Stimulated activated CD8-positive, alpha-beta memory T cell treated with anti-CD3 and anti-CD28 coated beads, Interleukin-12 subunit alpha, Interleukin-12 subunit beta, amount 100 ng/mL, for 1 hour (primary cell): Measurements from ENCODE around the gene ENTREP3.

Experiments
- DNase-seq: peaks from one replicate; pipeline ENCODE4 v3.0.0-alpha.2; 2020; ENCODE audit warnings: low read depth

ENTREP3 gene

DNA sequence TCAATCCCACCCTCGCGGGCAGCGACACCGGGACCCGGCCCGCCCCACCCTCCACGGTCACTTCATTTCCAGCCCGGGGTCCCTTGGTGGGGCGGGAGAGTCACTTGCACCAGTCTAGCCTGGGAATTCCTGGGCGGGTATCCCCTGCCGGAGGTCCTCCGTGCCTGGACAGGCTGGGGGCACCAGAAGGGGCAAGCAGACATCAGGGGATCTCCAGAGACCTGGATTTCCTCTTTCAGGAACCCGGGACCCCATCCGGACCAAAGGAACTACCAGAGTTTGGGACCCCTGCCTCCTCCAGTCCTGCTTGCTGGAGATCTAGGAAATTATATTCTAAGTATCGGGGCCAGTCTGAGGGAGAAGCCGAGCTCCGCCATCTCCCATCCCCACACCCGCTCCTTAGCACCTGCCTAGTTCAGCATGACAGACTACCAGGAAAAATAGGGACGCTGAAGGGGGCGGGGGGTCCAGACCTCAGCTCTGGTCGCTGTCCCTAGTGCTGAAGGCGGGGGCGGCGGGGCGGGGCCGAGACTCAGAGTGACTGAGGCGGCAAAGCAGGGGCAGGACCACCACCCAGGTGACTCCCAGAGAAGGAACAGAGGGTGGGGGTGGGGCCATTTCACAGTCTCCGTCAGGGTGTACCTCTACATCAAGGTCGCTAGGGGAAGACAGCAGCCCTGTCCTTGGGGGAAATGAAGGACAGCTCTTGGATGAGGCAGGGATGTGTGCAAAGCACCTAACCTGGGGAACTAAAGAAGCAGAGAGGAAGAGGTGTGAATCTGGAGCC is 22.8 kb upstream of the ENTREP3 start:
- DNase-seq, result peak; percentile 45

DNA sequence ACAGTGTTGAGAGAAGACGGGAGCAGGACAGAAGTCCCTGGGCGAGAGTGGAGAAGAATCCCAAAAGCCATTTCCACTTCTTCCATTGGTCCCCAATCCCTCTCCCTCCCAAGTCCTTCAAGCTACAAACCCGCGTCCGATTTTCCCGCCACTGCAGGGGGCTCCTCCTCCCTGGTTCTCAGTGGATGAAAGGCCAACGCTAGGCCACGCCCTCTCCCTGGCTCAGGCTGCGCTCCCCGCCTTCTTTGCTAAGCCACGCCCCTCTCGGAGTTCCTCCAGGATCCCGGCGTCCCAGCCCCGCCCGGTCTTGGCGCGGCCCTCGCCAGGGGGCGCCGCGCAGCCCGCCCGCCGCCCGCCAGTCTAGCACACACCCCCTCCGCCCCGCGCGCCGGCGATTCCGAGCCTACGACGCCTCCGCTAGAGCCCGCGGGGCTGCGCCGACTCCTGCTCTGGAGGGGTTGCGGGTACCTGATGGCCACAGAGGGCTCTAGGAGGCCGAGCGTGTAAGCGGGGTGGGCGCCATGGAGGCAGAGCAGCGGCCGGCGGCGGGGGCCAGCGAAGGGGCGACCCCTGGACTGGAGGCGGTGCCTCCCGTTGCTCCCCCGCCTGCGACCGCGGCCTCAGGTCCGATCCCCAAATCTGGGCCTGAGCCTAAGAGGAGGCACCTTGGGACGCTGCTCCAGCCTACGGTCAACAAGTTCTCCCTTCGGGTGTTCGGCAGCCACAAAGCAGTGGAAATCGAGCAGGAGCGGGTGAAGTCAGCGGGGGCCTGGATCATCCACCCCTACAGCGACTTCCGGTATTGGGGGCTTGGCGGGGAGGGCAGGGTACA is 22.0 kb upstream of the ENTREP3 start, which contains the start of gene HCN3:
Gene HCN3 (plus strand): TSS at position 394 of the 832 bp plus-strand sequence. CDS start 128 bp downstream, at position 522.
- DNase-seq, result peak; percentile 83

DNA sequence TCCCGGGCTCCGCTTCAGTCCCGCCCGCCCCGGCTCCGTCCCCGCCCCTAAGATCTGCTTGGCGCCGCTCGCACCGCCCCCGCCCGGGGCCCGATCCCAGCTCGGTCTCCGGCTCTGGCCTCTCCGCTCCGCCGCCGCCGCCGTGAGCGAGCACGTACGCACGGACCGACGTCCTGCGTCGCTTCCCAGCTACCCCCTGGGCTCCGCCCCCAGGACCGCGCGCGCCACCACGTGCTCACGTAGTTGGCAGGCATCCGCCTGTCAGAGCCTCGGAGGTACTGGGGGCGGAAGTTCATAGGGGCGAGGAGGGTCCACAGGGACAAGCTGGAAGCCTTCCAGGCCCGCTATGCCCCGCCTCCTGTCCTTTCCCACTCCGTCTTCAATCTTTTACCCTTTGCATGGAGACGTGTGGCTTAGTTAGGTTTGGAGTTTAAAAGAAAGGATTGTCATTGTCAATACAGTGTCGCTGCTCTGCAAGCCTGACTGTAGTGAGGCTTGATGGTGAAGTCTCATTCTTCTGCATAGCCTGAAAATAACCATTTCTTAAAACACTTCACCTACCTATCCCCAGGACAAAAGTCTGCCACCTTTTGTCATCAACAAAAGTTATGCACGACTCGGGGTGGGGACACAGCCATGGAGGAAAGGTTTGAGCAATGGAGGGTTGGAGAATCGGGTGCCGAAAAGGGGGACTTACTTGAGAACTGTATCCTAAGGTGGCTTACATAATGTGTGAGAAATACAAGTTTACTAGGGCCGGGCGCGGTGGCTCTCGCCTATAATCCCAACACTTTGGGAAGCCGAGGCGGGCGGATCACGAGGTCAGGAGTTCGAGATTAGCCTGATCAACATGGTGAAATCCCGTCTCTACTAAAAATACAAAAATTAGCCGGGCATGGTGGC is 18.3 kb upstream of the ENTREP3 start, which contains the start of gene CLK2:
Gene CLK2 (minus strand): TSS at position 162 of the 903 bp plus-strand sequence. CDS start 2,527 bp downstream, outside the sequence.
- peak; percentile 92 for DNase-seq

DNA sequence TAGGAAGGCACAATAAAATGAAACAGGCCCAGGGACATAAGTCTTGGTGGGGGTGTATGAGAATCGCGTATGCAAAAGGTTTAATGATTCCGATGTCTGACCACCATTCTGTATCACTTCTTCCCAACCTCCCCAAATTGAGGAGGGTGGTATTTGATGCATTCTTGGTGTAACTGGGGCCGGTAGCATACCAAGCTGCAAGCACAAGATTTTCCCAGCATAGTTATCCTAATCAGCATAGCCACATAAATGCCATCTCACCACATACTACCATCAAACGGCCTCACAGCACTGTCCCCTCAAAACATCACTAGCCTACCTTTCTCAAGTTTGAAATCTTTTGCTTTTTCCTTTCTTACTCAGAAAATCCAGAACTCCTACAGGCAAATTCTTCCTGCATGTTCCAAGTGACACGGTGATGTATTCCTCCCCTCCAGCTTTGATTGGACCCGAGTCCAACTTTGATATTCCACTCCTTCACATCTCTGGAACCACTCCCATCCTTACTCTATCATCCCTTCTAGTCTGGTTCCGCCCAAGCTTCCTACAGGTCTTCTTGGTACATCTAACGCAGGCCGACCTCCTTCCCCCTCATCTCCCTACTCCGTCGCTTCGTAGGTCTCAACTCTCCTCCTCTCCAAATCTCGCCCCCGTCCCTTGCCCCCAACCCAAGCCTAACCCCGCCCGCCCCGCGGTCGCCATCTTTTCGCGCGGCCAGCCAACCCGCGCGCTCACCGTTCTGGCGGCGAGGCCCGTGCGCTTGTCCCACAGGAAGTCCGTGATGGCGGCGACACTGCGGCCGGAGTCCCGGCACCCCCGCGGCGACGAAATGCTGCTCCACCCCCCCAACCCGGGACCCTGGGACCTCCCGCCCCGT is 17.4 kb upstream of the ENTREP3 start:
- DNase-seq, result no peak

DNA sequence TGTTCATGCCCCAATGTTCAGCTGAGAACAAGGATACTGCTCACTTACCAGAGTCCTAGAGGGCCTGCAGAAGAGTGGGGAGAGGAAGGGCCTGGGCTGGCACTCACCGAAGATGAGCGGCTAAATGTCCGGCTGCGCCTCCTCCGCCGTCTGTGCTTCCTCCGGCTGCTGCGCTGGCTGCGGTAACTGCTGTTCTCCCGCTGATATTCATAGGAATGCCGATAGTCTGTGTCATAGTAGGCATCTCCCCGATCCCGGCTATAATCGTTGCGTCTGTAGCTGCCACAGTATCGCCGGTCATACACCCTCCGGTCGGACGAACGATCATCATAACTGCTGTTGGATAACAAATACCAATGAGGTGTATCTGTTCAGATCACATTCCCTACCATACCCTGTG is 14.1 kb upstream of the ENTREP3 start:
- no peak for DNase-seq

DNA sequence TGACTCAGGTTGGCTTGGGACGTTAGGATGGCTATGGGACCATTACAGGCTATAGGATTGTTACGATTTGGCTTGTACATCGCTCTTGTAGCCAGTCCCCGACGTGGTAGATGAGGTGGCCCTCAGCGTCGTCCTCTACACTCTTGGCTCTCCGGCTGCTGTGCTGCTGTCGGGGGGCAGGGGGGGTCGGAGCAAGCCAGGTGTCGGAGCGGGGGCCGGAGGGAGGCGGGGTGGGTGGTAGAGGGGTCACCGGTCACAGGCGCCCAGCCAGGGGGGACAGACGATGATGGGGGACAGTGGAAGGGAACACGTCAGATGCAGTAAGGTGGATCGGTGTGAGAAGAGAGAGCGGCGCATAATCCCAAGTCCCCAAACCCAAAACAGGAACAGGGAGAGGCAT is 13.3 kb upstream of the ENTREP3 start:
- DNase-seq, result no peak

DNA sequence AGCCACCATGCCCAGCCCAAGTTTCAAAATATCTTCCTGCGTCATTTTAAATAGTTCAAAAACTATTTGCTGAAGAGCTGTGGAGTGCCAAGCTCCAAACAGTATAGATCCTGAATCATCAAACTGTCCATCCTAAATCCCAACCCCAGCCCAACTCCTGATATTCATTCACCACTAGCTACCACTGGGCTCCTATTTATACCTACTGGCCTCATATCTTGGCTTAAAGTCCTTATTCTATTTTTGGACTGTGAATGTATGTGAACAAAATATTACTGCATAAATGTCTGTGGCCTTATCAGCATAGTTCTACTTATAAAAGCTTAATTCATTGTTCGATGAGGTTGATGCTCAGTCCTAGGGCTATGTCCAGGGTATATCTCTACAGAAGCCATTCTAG is 12.1 kb upstream of the ENTREP3 start:
- no peak for DNase-seq

DNA sequence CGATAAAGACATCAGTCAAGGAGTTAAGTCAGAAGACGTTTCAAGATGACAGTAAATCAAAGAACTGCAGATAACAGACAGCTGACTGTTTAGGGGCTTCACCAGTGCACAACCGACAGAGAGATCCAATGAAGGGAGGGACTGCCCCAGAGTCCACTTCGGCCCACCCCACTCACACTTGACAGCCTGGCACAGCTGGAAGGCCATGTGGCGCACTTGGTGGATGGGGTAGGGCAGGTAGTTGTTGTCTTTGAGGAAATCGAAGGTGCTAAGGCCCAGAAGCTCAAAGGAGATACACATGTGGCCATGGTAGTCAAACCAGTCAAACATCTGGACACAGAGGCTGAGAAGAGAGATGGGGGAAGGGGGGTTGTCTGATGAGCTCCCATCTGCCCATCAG is 11.3 kb upstream of the ENTREP3 start:
- DNase-seq, result no peak

DNA sequence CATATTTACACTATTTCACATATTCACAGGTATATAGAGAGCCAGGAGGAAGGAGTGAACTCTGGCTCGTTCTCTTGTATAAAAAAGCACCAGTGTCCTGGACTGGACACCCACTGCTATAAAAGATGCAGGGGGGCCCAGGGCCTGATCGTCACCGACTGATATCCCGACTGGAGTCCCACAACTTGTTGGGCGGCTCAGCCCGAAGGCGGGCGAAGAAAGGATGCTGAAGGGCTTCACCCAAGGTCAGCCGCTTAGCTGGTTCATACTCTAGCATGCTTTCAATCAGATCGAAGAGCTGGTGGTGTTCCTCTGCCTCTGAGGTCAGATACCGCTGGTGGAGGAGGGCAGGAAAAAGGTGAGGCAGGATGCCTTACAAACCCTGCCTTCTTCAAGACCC is 7.8 kb upstream of the ENTREP3 start:
- no peak for DNase-seq

DNA sequence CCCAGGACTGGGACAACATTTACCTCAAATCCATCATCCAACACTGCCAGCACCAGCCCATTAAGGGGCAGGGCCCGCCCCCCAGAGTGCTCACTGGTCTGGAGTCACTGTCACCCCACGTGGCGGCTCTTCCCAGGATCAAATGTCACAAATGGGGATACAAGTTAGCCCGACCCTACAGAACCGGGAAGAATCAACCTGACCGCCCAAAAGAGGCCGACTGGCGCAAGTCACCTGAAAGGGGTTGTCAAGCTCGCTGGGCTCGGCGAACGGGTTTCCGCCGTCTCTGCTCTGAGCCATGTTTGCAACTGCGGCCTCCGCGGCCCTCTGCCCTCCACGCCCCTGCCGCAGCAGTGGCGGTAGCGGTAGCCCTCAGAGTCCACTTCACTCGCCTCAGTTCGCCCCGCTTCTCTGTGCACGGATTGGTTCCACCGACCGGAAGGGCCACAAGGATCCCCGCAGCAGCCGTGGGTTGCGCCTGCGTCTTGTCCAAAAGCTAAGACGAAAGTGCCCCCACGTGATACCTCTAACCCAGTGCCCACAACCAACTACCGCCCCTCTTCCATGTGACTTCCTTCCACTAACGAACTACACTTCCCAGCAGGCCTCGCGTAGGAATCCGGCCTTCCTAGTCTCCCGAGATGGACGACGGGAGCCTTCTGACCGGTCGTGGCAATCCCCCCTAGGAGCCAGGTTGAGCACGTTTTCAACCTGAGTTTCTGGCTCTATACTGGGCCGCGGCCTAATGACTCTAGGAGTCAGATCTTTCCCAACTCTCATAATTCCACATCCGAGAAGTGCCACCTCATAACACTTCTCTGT is 6.8 kb upstream of the ENTREP3 start, which contains the start of gene SCAMP3:
Gene SCAMP3 (minus strand): TSS at position 509 of the 822 bp plus-strand sequence. CDS start 209 bp downstream, at position 300.
- DNase-seq, result peak; percentile 80

DNA sequence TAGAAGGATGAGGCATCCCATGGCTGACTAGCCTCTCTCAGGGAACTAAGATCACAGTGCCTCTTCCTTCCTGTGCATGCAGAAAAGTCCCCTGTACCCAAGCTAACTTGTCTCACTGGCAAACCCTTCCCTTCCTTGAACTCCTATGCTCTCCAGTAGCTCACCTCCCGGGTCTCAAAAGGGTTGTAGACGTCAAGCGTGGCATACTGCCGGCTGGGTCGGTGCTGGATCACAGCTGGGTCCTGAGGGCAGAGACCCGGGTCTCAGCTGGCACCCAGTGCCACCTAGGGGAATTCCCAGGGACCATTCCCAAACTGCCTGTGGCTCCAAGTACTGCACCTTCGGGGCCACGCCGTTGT is 6.2 kb upstream of the ENTREP3 start:
- DNase-seq, result no peak

DNA sequence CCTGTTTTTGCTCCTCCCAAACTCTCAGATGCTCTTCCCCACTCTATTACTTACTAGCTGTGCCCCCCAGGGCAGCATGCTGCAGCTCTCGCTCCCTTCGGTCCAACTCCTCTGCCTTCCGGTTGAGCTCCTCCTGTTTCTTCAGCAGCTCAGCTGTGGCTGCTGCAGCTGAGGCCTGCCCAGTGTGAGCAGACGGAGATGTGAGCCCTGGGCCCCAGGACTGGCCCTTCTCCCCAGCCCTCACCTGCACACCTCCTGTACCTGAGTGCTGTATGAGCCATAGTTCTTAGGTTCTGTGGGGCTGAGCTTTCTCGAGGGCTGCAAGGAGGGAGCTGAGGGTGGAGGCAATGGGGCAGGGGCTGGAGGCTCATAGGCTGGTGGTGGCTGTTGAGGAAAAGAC is 5.0 kb upstream of the ENTREP3 start:
- DNase-seq, result no peak

DNA sequence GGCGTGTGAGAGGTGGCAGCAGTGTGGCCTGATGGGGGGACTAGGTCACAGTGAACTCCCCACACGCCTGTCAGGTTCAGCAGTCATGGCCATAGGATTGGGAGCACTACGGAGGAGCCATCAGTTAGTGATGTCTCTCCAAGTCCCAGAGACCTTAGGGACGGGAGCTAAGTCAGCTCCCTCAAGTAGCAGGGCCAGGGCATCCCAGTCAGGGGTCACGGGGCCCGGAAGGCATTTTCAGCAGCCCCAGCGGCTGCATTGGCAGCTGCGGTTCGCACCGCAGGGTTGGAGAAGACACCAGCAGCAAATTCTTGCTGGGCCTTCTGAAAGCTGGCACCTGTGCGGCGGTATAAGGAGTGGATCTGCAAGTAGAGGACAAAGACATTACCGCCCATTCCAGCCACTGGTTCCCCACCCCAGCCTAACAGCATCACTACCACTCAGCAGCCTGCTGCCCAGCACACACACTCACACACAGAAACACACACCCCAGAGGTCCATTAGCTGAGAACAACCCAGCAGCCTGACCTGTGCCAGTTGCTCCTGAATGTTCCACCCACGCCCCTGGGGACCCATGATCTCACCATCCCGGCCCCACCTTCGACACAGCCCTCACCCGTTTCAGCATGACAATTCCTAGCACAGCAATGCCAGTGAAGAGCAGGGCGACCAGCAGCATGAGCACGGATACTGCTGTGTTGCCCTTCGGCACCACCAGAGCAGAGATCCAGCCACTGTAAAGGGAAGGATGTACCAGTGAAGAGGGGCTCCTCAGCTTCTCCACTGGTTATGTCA is 972 bp upstream of the ENTREP3 start:
- no peak for DNase-seq

DNA sequence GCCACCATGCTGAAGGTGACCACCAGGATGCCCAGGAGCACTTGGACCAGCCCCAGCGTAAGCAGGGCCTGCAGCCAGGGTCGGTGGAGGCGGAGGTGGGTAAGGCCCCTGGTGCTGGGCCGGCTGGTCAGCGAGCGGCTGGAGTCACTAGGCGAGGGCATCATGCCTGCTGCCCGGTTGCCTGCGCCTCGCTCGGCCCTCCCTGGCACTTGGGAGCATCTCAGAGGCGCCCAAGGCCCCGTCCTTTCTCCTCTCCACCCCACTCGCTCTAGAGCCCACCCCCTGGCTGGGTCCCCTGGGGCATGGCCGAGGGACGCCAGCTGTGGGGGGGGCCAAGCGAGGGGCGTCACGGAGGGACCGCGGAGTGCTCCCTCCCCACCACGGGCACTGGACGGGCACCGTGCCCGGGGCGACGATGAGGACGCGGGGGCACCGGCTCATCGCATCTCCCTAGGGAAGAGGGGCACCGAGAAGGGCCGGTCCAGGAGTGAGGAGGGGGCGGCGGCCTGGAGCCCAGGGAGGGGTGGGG is 505 bp downstream of the ENTREP3 start:
- DNase-seq, result no peak

DNA sequence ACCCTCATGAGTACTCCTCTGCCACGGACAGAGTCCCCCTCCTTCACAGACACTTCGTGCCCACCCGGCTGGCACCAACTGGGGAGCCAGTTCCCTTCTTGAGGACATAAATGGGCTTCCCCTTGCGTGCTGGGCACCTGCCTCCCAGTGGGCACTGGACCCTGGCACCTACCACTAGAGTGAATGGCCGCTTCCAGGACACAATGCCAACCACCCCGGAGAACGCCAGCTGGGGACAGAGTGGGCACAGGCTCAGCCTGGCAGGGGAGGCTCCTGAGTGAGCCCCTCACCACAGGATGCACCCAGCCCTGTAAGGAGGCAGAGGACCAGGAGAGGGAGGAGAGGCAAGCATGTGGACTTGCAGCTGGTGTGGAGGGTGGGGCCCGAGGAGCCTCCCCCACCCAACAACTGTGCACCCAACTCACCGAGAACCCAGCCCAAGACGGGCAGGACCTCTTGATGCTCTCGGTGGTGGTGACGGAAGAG is 1.0 kb downstream of the ENTREP3 start:
- no peak for DNase-seq

DNA sequence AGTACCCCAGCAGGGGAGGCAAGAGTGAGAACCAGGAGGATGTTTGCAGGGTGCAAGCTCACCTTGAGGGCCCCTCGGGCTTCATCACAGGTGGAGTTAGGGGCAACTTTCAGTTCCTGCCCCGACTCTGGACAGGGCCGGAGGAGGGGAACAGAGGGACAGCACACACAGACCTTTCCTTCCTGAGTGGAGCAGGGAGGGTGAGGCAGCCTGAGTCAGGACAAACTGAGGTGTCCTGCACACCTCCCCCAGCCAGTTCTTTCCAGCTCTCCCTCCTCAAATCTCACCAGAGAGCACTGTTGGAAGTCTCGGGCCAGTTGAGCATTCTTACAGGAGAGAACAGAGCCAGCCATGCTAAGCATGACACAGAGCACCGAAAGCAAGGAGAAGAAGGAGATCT is 1.5 kb downstream of the ENTREP3 start:
- no peak for DNase-seq

DNA sequence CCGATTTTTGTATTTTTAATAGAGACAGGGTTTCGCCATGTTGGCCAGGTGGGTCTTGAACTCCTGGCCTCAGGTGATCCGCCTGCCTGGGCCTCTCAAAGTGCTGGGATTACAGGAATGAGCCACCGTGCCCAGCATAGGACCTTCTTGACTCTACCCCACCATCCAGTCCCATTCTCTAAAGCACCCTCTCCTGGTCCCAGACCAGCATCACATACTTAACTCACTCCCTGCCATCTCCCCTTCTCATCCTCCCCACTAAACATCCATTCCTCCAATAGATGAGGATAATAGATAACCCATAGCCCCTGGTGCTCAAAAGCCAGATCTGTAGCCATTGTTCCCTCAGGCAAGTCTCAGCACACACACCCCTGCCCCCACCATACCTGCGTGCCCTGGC is 2.1 kb downstream of the ENTREP3 start:
- DNase-seq, result no peak

DNA sequence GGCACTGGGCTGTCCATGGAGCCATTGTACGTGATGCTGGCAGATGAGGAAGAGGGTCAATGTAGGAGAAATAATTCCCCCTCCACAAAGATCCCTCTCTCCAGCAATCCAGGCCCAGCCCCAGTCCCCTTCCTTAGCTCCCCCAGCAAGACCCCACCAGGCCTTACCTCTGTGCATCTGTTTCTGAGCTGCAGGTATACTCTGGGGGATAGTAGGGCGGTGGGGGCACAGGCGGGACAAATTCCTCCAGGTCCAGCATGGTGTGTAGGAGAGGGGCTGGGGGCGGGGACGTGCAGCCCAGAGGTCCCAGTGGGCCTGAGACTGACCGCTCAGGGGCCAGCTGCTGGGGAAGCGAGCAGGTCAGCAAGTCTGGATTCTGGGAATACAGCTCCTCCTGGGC is 3.7 kb downstream of the ENTREP3 start:
- DNase-seq, result no peak
